Measurements from ENCODE around the gene SERGEF. TPM values are rescaled to one million over a fixed set of nuclear protein-coding genes. Genes with fewer than 3 reads are reported as not detected.

SERGEF gene
- total RNA-seq, 4 donors from 2014 or later, result 42.1 to 61.6 (median 53.9) TPM

DNA sequence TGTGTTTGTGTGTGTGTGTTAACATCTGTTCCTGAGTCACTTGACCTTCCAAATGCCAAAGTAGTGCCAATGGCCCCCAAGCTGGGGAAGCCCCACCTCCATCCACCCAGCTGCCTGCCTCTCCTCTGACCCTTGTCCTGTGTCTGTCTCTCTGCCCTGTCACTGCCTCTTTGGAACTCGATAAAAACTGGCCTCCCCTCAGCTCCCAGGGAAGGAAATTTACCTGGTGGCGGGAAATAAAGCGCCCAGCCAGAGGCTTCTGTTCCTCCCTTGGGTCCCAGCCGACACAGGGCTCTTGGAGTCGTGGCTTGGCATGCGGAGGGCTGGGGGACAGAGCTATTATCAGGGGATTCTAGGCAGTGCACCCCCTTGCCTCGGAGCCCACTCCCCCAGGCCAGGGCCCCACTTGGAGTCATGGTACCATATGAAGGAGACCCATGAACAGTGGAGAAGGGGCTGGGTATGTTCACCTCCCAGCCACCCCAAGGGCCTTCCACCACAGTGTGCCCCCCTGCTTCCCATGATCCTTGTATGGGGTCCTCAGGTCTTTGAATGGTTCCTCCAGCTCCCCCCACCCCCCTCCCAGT, 272.1 kb downstream of the SERGEF start:
- H3K9me3 ChIP-seq, result no peaks in the 10 kb centered on the region
- H3K36me3 ChIP-seq, result no peaks in the 10 kb centered on the region
- WGBS, 2 donors, result 64 to 80% methylated on average over 4 to 7 of the region's 7 CpGs
- no peak for DNase-seq (ENCODE audit: low spot score in 2 of 2)
- H3K27ac ChIP-seq, result no peak overlapping the region
- H3K4me1 ChIP-seq, result peaks cover 0 to 8% (median 0%) of the 10 kb centered on the region in 4 donors
- no peak overlapping the region for H3K4me3 ChIP-seq
- peaks cover 0 to 57% of the 10 kb centered on the region in 2 donors for H3K27me3 ChIP-seq
- TF ChIP-seq, protein P1, sequence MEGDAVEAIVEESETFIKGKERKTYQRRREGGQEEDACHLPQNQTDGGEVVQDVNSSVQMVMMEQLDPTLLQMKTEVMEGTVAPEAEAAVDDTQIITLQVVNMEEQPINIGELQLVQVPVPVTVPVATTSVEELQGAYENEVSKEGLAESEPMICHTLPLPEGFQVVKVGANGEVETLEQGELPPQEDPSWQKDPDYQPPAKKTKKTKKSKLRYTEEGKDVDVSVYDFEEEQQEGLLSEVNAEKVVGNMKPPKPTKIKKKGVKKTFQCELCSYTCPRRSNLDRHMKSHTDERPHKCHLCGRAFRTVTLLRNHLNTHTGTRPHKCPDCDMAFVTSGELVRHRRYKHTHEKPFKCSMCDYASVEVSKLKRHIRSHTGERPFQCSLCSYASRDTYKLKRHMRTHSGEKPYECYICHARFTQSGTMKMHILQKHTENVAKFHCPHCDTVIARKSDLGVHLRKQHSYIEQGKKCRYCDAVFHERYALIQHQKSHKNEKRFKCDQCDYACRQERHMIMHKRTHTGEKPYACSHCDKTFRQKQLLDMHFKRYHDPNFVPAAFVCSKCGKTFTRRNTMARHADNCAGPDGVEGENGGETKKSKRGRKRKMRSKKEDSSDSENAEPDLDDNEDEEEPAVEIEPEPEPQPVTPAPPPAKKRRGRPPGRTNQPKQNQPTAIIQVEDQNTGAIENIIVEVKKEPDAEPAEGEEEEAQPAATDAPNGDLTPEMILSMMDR (IDR thresholded peaks at IDR 0.05), result no peak

GRCh38 chr11:17739945-17740338, 272.9 kb downstream of the SERGEF start:
- TF ChIP-seq POLR2A (IDR thresholded peaks at IDR 0.05) (no peak), EP300 (IDR thresholded peaks at IDR 0.05) (no peak)
- TF ChIP-seq, protein P1 (IDR thresholded peaks at IDR 0.05), result no peak
- peaks cover 0 to 16% (median 5%) of the 10 kb centered on the region in 4 donors for H3K4me1 ChIP-seq
- H3K27me3 ChIP-seq, result peaks cover 0 to 65% of the 10 kb centered on the region in 2 donors
- no peaks in the 10 kb centered on the region for H3K9me3 ChIP-seq
- WGBS, 2 donors, result 0 to 57% methylated on average over 1 to 5 of the region's 6 CpGs
- no peaks in the 10 kb centered on the region for H3K36me3 ChIP-seq
- no peak for DNase-seq (ENCODE audit: low spot score in 2 of 2)
- H3K27ac ChIP-seq, result no peak overlapping the region
- H3K4me3 ChIP-seq, result no peak overlapping the region

GRCh38 chr11:17738151-17738973, 274.5 kb downstream of the SERGEF start:
- no peak overlapping the region for H3K4me3 ChIP-seq
- H3K27ac ChIP-seq, result no peak overlapping the region
- TF ChIP-seq POLR2A (IDR thresholded peaks at IDR 0.05), result no peak
- TF ChIP-seq, protein P1 (IDR thresholded peaks at IDR 0.05), result no peak
- TF ChIP-seq EP300 (IDR thresholded peaks at IDR 0.05), result no peak
- no peaks in the 10 kb centered on the region for H3K36me3 ChIP-seq
- WGBS, 2 donors, result 45 to 46% methylated on average over 8 to 10 of the region's 10 CpGs
- H3K4me1 ChIP-seq, result peaks cover 0 to 23% (median 9%) of the 10 kb centered on the region in 4 donors
- no peaks in the 10 kb centered on the region for H3K9me3 ChIP-seq
- DNase-seq (ENCODE audit: low spot score in 2 of 2), result no peak
- peaks cover 0 to 77% of the 10 kb centered on the region in 2 donors for H3K27me3 ChIP-seq

Other genes with a start within 250 kb of the SERGEF start
- 1 to 10 TPM in 1 of 4 donors, under 1 TPM in 3; 0.59 to 1.0 (median 0.63) TPM for gene TPH1, start 33.2 kb upstream of the SERGEF start, total RNA-seq
- gene SAAL1, start 93.0 kb upstream of the SERGEF start, total RNA-seq, result 10 to 100 TPM; 14.6 to 27.3 (median 19.2) TPM
- not detected for gene MRGPRX3, start 119.5 kb upstream of the SERGEF start, total RNA-seq
- not detected for gene MRGPRX4, start 159.8 kb upstream of the SERGEF start, total RNA-seq
- not detected for gene SAA4, start 223.8 kb upstream of the SERGEF start, total RNA-seq
- gene SAA2, start 235.6 kb upstream of the SERGEF start, total RNA-seq, result 10 to 100 TPM in 1 of 4 donors, not detected in 3; 12.6 TPM

All from tibial nerve (tissue), 4 donors.